ENCODE data around the gene PITX1. TPM values are rescaled to one million over a fixed set of nuclear protein-coding genes. Genes with fewer than 3 reads are reported as not detected.

Gene PITX1
- total RNA-seq, 4 donors from 2014 or later, result 0.15 to 3.9 (median 1.6) TPM

- H3K4me3 ChIP-seq (ENCODE audit: low read depth, poor library complexity, severe bottlenecking), result no peak overlapping the region
- WGBS, 2 donors, result 30 to 50% methylated on average over 52 to 54 of the region's 62 CpGs
- TF ChIP-seq POLR2A (IDR thresholded peaks at IDR 0.05) (no peak), CTCF (IDR thresholded peaks at IDR 0.05) (no peak)
- intact Hi-C loops (cut with DNase I; ENCODE audit: low total_unique reads), result no loop called here
- DNase-seq (ENCODE audit: low spot score in 2 of 2), result no peak
These were observed 5.1 kb downstream of the PITX1 start for GRCh38 chr5:135028791-135029476.

GRCh38 chr5:135027697-135028615 lies 6.1 kb downstream of the PITX1 start:
- no peak for TF ChIP-seq CTCF (IDR thresholded peaks at IDR 0.05)
- intact Hi-C loops (cut with DNase I; ENCODE audit: low total_unique reads), result no loop called here
- no peak for DNase-seq (ENCODE audit: low spot score in 2 of 2)
- WGBS, 2 donors, result 33 to 35% methylated on average over 51 to 70 of the region's 79 CpGs
- no peak overlapping the region for H3K4me3 ChIP-seq (ENCODE audit: low read depth, poor library complexity, severe bottlenecking)

- intact Hi-C loops (cut with DNase I; ENCODE audit: low total_unique reads), result no loop called here
- WGBS, 2 donors, result 47 to 57% methylated on average over 25 to 29 of the region's 29 CpGs
- DNase-seq (ENCODE audit: low spot score in 2 of 2), result no peak
- TF ChIP-seq CTCF (IDR thresholded peaks at IDR 0.05), result no peak
- TF ChIP-seq POLR2A (IDR thresholded peaks at IDR 0.05), result no peak
- no peak overlapping the region for H3K4me3 ChIP-seq (ENCODE audit: low read depth, poor library complexity, severe bottlenecking)
These were observed 6.7 kb downstream of the PITX1 start for GRCh38 chr5:135027266-135027696.

- TF ChIP-seq CTCF (IDR thresholded peaks at IDR 0.05) (no peak), POLR2A (IDR thresholded peaks at IDR 0.05) (no peak)
- WGBS, 2 donors, result 76 to 87% methylated on average over 12 of the region's 12 CpGs
- intact Hi-C loops (cut with DNase I; ENCODE audit: low total_unique reads), result no loop called here
- no peak overlapping the region for H3K4me3 ChIP-seq (ENCODE audit: low read depth, poor library complexity, severe bottlenecking)
- DNase-seq (ENCODE audit: low spot score in 2 of 2), result no peak
These were observed 7.3 kb downstream of the PITX1 start for GRCh38 chr5:135026645-135027265.

- H3K4me3 ChIP-seq (ENCODE audit: low read depth, poor library complexity, severe bottlenecking), result no peak overlapping the region
- intact Hi-C loops (cut with DNase I; ENCODE audit: low total_unique reads), result no loop called here
- DNase-seq (ENCODE audit: low spot score in 2 of 2), result no peak
- TF ChIP-seq POLR2A (IDR thresholded peaks at IDR 0.05), result no peak
- no peak for TF ChIP-seq CTCF (IDR thresholded peaks at IDR 0.05)
- 90 to 95% methylated on average over 15 of the region's 15 CpGs for WGBS, 2 donors
These were observed 8.0 kb downstream of the PITX1 start for GRCh38 chr5:135025730-135026644.

Measured in lower leg skin (tissue), 4 donors.